ENCODE data around the gene TTC9B. TPM values are rescaled to one million over a fixed set of nuclear protein-coding genes. Genes with fewer than 3 reads are reported as not detected.

TTC9B gene
- total and polyA plus RNA-seq, 2 of the 13 experiments (the other 11 are each of a cell fraction or from before 2014, with no cell fraction given): not detected

GRCh38 chr19:40190891-40191835 is 27.0 kb downstream of the TTC9B start, which contains the start of gene MAP3K10 (continued):
- TF ChIP-seq REL (CRISPR knock-in tag; conservative IDR thresholded peaks at IDR 0.05) (no peak), BRD4 (CRISPR knock-in tag; IDR thresholded peaks at IDR 0.05) (0 out of 2 replicates have a peak, but pooled peaks have one; percentile 26), PCBP1 (IDR thresholded peaks at IDR 0.05; ENCODE audit: borderline replicate concordance, low read depth, low read length) (0 out of 2 replicates have a peak, but pooled peaks have one; percentile 28), NFIB (CRISPR knock-in tag; IDR thresholded peaks at IDR 0.05; ENCODE audit: borderline replicate concordance) (no peak), CREM (IDR thresholded peaks at IDR 0.05) (peak; percentile 22; the same call in 1 of the 2 replicates), CREM (CRISPR knock-in tag; IDR thresholded peaks at IDR 0.05) (no peak), HOXD1 (CRISPR knock-in tag; IDR thresholded peaks at IDR 0.05) (no peak; the same call in 1 of the 2 replicates), MIER3 (CRISPR knock-in tag; IDR thresholded peaks at IDR 0.05; ENCODE audit: borderline replicate concordance) (no peak), ZNF30 (CRISPR knock-in tag; IDR thresholded peaks at IDR 0.05) (no peak), ZZZ3 (CRISPR knock-in tag; IDR thresholded peaks at IDR 0.05; ENCODE audit: borderline replicate concordance) (no peak), ZNF17 (CRISPR knock-in tag; IDR thresholded peaks at IDR 0.05) (no peak), GTF2F1 (IDR thresholded peaks at IDR 0.05; ENCODE audit: low read length) (no peak), MXI1 (IDR thresholded peaks at IDR 0.05; ENCODE audit: borderline replicate concordance, low read depth, low read length) (0 out of 3 replicates have a peak, but pooled peaks have one; percentile 39), EEA1 (CRISPR knock-in tag; IDR thresholded peaks at IDR 0.05; ENCODE audit: borderline replicate concordance) (no peak), RFX1 (IDR thresholded peaks at IDR 0.05) (no peak), ZEB1 (IDR thresholded peaks at IDR 0.05; ENCODE audit: insufficient replicate concordance, low read depth) (no peak), ZNF484 (CRISPR knock-in tag; IDR thresholded peaks at IDR 0.05; ENCODE audit: borderline replicate concordance, low read depth) (0 out of 2 replicates have a peak, but pooled peaks have one; percentile 34), CBX2 (IDR thresholded peaks at IDR 0.05; ENCODE audit: low read depth, low read length) (no peak), CBX2 (CRISPR knock-in tag; IDR thresholded peaks at IDR 0.05; ENCODE audit: low read depth) (no peak), MEIS2 (CRISPR knock-in tag; IDR thresholded peaks at IDR 0.05) (no peak; the same call in 1 of the 2 replicates), PITX1 (CRISPR knock-in tag; IDR thresholded peaks at IDR 0.05) (peak; percentile 71), PHF5A (CRISPR knock-in tag; IDR thresholded peaks at IDR 0.05; ENCODE audit: low read depth, unreplicated experiment) (no peak), SIN3B (IDR thresholded peaks at IDR 0.05; ENCODE audit: low read length) (no peak)
- TF ChIP-seq, protein P1, sequence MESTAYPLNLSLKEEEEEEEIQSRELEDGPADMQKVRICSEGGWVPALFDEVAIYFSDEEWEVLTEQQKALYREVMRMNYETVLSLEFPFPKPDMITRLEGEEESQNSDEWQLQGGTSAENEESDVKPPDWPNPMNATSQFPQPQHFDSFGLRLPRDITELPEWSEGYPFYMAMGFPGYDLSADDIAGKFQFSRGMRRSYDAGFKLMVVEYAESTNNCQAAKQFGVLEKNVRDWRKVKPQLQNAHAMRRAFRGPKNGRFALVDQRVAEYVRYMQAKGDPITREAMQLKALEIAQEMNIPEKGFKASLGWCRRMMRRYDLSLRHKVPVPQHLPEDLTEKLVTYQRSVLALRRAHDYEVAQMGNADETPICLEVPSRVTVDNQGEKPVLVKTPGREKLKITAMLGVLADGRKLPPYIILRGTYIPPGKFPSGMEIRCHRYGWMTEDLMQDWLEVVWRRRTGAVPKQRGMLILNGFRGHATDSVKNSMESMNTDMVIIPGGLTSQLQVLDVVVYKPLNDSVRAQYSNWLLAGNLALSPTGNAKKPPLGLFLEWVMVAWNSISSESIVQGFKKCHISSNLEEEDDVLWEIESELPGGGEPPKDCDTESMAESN (CRISPR knock-in tag; conservative IDR thresholded peaks at IDR 0.05): peak; percentile 56; the same call in 1 of the 2 replicates
- TF ChIP-seq, protein P2, sequence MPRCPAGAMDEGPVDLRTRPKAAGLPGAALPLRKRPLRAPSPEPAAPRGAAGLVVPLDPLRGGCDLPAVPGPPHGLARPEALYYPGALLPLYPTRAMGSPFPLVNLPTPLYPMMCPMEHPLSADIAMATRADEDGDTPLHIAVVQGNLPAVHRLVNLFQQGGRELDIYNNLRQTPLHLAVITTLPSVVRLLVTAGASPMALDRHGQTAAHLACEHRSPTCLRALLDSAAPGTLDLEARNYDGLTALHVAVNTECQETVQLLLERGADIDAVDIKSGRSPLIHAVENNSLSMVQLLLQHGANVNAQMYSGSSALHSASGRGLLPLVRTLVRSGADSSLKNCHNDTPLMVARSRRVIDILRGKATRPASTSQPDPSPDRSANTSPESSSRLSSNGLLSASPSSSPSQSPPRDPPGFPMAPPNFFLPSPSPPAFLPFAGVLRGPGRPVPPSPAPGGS (CRISPR knock-in tag; IDR thresholded peaks at IDR 0.05): peak; percentile 51; the same call in 1 of the 2 replicates
- TF ChIP-seq, protein P3, sequence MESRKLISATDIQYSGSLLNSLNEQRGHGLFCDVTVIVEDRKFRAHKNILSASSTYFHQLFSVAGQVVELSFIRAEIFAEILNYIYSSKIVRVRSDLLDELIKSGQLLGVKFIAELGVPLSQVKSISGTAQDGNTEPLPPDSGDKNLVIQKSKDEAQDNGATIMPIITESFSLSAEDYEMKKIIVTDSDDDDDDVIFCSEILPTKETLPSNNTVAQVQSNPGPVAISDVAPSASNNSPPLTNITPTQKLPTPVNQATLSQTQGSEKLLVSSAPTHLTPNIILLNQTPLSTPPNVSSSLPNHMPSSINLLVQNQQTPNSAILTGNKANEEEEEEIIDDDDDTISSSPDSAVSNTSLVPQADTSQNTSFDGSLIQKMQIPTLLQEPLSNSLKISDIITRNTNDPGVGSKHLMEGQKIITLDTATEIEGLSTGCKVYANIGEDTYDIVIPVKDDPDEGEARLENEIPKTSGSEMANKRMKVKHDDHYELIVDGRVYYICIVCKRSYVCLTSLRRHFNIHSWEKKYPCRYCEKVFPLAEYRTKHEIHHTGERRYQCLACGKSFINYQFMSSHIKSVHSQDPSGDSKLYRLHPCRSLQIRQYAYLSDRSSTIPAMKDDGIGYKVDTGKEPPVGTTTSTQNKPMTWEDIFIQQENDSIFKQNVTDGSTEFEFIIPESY (CRISPR knock-in tag; IDR thresholded peaks at IDR 0.05): no peak
